WI38 (cell line): ENCODE measurements around the gene LRMDA.
"Not testable (repeated sequence)": the region's sequence is repeated elsewhere in the genome, so short reads cannot be mapped to it uniquely, and the experiment has no call there.

Experiments
- H3K4me3 ChIP-seq: 2 replicates; pipeline ENCODE4 v1.5.1; 2011; ENCODE audit warnings: low read depth, mild to moderate bottlenecking, control low read depth, low read length
- TF ChIP-seq, protein P1 (sequence below): IDR thresholded peaks from 2 replicates; pipeline ENCODE4 v1.5.1; 2012; ENCODE audit warnings: low read depth, mild to moderate bottlenecking, control low read depth, low read length

LRMDA gene

DNA sequence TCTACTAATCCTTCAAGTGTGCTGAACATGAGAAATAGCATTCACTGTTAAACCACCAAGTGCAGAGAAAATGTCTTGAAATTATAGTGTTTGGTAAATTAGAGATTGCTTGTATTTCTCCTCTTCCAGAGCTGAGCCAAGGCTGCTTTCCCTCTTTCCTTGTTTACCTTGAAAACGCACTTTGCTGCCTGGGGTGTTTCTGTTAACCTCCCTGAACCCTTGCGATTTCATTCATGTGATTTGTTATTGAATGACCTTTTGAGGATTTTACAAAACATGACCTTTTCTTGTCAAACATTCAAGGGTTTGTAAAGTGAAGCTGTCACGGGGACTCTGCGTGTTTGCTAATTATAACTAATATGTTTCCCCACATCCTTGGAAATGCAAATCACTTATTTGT lies 169.4 kb downstream of the LRMDA start:
- no peak overlapping the region for H3K4me3 ChIP-seq
- TF ChIP-seq, protein P1, sequence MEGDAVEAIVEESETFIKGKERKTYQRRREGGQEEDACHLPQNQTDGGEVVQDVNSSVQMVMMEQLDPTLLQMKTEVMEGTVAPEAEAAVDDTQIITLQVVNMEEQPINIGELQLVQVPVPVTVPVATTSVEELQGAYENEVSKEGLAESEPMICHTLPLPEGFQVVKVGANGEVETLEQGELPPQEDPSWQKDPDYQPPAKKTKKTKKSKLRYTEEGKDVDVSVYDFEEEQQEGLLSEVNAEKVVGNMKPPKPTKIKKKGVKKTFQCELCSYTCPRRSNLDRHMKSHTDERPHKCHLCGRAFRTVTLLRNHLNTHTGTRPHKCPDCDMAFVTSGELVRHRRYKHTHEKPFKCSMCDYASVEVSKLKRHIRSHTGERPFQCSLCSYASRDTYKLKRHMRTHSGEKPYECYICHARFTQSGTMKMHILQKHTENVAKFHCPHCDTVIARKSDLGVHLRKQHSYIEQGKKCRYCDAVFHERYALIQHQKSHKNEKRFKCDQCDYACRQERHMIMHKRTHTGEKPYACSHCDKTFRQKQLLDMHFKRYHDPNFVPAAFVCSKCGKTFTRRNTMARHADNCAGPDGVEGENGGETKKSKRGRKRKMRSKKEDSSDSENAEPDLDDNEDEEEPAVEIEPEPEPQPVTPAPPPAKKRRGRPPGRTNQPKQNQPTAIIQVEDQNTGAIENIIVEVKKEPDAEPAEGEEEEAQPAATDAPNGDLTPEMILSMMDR = no peak

DNA sequence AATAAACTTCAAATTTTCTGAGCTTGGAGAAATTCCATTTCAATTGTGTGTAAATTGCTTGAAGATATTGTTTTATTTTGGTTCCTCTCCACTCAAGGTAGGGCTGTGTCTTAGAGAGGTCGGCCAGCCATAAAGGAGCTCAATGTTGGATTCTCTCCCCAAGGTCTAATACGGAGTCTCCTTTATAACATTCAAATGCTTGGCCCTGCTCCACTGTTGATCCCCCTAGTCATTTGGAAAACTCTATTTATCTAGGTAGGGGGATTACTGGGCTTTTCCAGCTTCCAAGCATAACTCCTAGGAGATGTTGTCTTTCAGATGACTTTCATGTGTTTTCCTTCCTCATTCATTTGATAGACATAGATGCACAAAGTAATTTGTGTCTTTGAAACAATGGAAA lies 170.9 kb downstream of the LRMDA start:
- TF ChIP-seq, protein P1 = no peak
- no peak overlapping the region for H3K4me3 ChIP-seq

DNA sequence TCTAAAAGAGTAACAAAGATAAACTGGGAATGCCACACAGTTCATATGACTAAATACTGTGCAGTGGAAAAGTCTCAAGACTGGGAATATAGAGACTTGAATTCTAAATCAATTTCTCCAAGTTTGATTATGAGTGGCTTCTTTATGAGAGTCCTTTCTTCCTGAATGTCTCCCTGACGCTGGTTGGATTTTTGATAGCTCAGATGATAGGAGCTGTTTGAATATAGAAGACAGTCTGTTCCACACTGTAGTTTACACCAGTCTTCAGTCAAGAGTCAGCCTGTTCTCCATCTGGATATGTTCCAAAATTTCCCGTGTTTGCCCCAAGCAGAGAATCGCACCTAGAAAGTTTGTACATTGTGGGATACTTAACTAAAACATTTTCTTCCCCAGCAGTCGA lies 173.7 kb downstream of the LRMDA start:
- TF ChIP-seq, protein P1 = no peak
- H3K4me3 ChIP-seq = no peak overlapping the region

DNA sequence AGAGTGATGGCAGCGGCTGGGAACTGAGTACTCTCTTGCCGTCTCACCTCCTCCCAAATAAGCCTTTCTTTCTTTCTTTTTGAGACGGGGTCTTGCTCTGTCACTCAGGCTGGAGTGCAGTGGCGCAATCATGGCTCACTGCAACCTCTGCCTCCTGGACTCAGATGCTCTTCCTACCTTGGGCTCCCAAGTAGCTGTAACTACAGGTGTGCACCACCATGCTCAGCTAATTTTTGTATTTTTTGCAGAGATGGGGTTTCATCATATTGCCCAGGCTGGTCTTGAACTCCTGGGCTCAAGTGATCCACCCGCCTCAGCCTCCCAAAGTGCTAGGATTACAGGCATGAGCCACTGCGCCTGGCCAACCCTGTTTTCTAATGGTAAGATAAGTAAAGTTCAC lies 174.4 kb downstream of the LRMDA start:
- H3K4me3 ChIP-seq = not testable (repeated sequence)

DNA sequence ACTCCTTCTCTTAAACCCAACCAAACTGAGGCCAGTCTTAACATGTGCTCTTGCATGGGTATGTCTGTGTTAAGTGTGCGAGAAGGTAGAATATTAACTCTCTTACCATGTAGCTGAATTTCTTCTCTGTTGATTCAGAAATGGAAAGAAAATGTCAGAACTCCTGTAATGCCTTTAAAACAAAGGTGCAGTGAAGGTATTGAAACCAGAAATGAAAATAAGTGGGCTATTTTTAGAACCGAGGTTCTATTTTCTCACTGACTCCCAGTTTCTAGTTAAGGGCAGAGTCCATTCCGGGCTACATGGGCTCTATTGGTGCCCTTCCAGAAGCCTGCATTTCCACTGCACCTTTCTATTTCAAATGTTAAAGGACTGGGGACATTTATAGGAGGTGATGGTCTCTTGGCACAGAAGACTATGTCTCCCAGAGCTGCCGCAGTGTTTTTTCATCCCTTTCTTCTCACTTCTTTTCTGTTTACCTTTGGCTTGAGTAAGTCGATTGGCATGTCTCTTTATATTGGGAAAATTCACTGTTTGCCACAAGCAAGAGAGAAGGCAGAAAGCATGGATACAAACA lies 174.9 kb downstream of the LRMDA start:
- H3K4me3 ChIP-seq = no peak overlapping the region
- TF ChIP-seq, protein P1 = no peak

DNA sequence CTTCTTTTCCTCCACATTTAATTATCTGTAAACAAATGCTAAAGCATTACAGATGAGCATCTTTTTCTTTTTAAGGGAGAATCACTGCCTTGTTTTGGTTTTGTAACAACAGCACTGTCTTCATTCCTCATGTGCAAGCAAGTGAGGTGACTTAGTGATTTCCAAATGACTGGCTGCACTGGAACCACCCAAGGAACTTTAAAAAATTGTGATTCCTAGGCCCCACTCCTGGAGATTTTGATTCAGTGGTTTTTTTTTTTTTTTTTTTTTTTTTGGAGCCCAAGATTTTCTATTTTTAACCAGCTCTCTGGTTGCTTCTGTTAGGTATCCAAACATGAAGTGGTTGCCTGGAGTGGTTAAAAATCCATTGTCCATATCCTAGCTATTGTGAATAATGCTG lies 176.2 kb downstream of the LRMDA start:
- TF ChIP-seq, protein P1 = no peak
- no peak overlapping the region for H3K4me3 ChIP-seq

DNA sequence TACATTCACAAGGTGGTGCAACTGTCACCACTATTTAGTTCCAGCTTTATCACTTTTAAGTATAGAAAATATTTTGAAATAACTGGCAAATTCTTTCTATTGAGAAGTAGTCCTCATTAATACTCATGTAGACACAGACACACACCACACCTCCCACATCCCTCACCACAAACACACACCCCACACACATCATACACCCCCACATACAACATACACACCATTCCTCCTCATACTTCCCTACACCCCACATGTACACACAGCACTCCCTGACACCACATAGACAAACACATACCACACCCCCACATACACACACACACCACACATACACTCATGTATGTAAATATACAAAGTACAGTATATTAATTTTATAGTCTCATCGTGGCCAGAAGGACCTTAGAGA lies 178.8 kb downstream of the LRMDA start:
- no peak overlapping the region for H3K4me3 ChIP-seq
- TF ChIP-seq, protein P1 = no peak
